ENCODE results near the gene ADAMTS17. TPM values are rescaled to one million over a fixed set of nuclear protein-coding genes. Genes with fewer than 3 reads are reported as not detected.

The ADAMTS17 gene
- polyA plus RNA-seq, 5 donors = 1.9 to 4.1 (median 3.0) TPM

GRCh38 chr15:100134586-100134985 lies 207.2 kb downstream of the ADAMTS17 start:
- no peak for DNase-seq

GRCh38 chr15:100134089-100134583 lies 207.6 kb downstream of the ADAMTS17 start:
- DNase-seq = no peak

- DNase-seq = no peak
Measured at GRCh38 chr15:100133001-100133400, 208.8 kb downstream of the ADAMTS17 start.

GRCh38 chr15:100132309-100132708 lies 209.5 kb downstream of the ADAMTS17 start:
- no peak for DNase-seq

GRCh38 chr15:100131321-100132224 lies 210.2 kb downstream of the ADAMTS17 start:
- DNase-seq = peak in 1 of 2 donors; percentile 47

GRCh38 chr15:100129677-100130076 lies 212.1 kb downstream of the ADAMTS17 start:
- no peak for DNase-seq

GRCh38 chr15:100125401-100126191 lies 216.2 kb downstream of the ADAMTS17 start:
- peak; percentile 96 to 98 for DNase-seq

GRCh38 chr15:100124936-100125335 lies 216.8 kb downstream of the ADAMTS17 start:
- no peak for DNase-seq

- no peak for DNase-seq
Measured at GRCh38 chr15:100124361-100124760, 217.4 kb downstream of the ADAMTS17 start.

GRCh38 chr15:100123611-100124010 lies 218.2 kb downstream of the ADAMTS17 start:
- DNase-seq = no peak

GRCh38 chr15:100121285-100121684 lies 220.5 kb downstream of the ADAMTS17 start:
- no peak for DNase-seq

- no peak for DNase-seq
Measured at GRCh38 chr15:100120111-100120510, 221.7 kb downstream of the ADAMTS17 start.

GRCh38 chr15:100118546-100118945 lies 223.2 kb downstream of the ADAMTS17 start:
- no peak for DNase-seq

GRCh38 chr15:100116416-100117190 lies 225.2 kb downstream of the ADAMTS17 start:
- DNase-seq = no peak

GRCh38 chr15:100115711-100116090 lies 226.1 kb downstream of the ADAMTS17 start:
- no peak for DNase-seq

GRCh38 chr15:100115066-100115710 lies 226.6 kb downstream of the ADAMTS17 start:
- no peak for DNase-seq

- DNase-seq = peak; percentile 42 to 49
Measured at GRCh38 chr15:100114571-100114970, 227.2 kb downstream of the ADAMTS17 start.

- peak; percentile 74 to 81 for DNase-seq
Measured at GRCh38 chr15:100114100-100114499, 227.7 kb downstream of the ADAMTS17 start.

- DNase-seq = peak in 1 of 2 donors; percentile 35
Measured at GRCh38 chr15:100113351-100114080, 228.3 kb downstream of the ADAMTS17 start.

GRCh38 chr15:100112636-100113305 lies 229.0 kb downstream of the ADAMTS17 start:
- DNase-seq = no peak

Measured in right lung (tissue), 5 donors.